ENCODE data around the gene DNAJC15.

DNAJC15 gene

GRCh38 chr13:43124490-43124889, 101.1 kb downstream of the DNAJC15 start:
- no peak for DNase-seq (ENCODE audit: low read depth in 4 of 4, low spot score in 1 of 4)

GRCh38 chr13:43126420-43126819, 103.0 kb downstream of the DNAJC15 start:
- no peak for DNase-seq (ENCODE audit: low read depth in 4 of 4, low spot score in 1 of 4)

GRCh38 chr13:43127103-43127798, 103.9 kb downstream of the DNAJC15 start:
- DNase-seq (ENCODE audit: low read depth in 4 of 4, low spot score in 1 of 4), result no peak

- DNase-seq (ENCODE audit: low read depth in 4 of 4, low spot score in 1 of 4), result no peak
Observed at GRCh38 chr13:43127827-43128226, 104.4 kb downstream of the DNAJC15 start.

GRCh38 chr13:43128504-43128961, 105.1 kb downstream of the DNAJC15 start:
- DNase-seq (ENCODE audit: low read depth in 4 of 4, low spot score in 1 of 4), result no peak

GRCh38 chr13:43129066-43129465, 105.7 kb downstream of the DNAJC15 start:
- DNase-seq (ENCODE audit: low read depth in 4 of 4, low spot score in 1 of 4), result no peak

GRCh38 chr13:43129511-43130110, 106.2 kb downstream of the DNAJC15 start:
- DNase-seq (ENCODE audit: low read depth in 4 of 4, low spot score in 1 of 4), result no peak

- DNase-seq (ENCODE audit: low read depth in 4 of 4, low spot score in 1 of 4), result no peak
Observed at GRCh38 chr13:43132257-43132656, 108.9 kb downstream of the DNAJC15 start.

- no peak for DNase-seq (ENCODE audit: low read depth in 4 of 4, low spot score in 1 of 4)
Observed at GRCh38 chr13:43132911-43133310, 109.5 kb downstream of the DNAJC15 start.

- DNase-seq (ENCODE audit: low read depth in 4 of 4, low spot score in 1 of 4), result no peak
Observed at GRCh38 chr13:43133792-43134191, 110.4 kb downstream of the DNAJC15 start.

- DNase-seq (ENCODE audit: low read depth in 4 of 4, low spot score in 1 of 4), result no peak
Observed at GRCh38 chr13:43134868-43135267, 111.5 kb downstream of the DNAJC15 start.

GRCh38 chr13:43135516-43135915, 112.1 kb downstream of the DNAJC15 start:
- no peak for DNase-seq (ENCODE audit: low read depth in 4 of 4, low spot score in 1 of 4)

GRCh38 chr13:43136920-43137575, 113.7 kb downstream of the DNAJC15 start:
- DNase-seq (ENCODE audit: low read depth in 4 of 4, low spot score in 1 of 4), result no peak

- no peak for DNase-seq (ENCODE audit: low read depth in 4 of 4, low spot score in 1 of 4)
Observed at GRCh38 chr13:43139211-43139610, 115.8 kb downstream of the DNAJC15 start.

GRCh38 chr13:43139921-43140320, 116.5 kb downstream of the DNAJC15 start:
- no peak for DNase-seq (ENCODE audit: low read depth in 4 of 4, low spot score in 1 of 4)

GRCh38 chr13:43140985-43141384, 117.6 kb downstream of the DNAJC15 start:
- DNase-seq (ENCODE audit: low read depth in 4 of 4, low spot score in 1 of 4), result no peak

- no peak for DNase-seq (ENCODE audit: low read depth in 4 of 4, low spot score in 1 of 4)
Observed at GRCh38 chr13:43141685-43142084, 118.3 kb downstream of the DNAJC15 start.

GRCh38 chr13:43143591-43143990, 120.2 kb downstream of the DNAJC15 start:
- no peak for DNase-seq (ENCODE audit: low read depth in 4 of 4, low spot score in 1 of 4)

- no peak for DNase-seq (ENCODE audit: low read depth in 4 of 4, low spot score in 1 of 4)
Observed at GRCh38 chr13:43145534-43146196, 122.3 kb downstream of the DNAJC15 start.

- no peak for DNase-seq (ENCODE audit: low read depth in 4 of 4, low spot score in 1 of 4)
Observed at GRCh38 chr13:43146400-43146799, 123.0 kb downstream of the DNAJC15 start.

- DNase-seq (ENCODE audit: low read depth in 4 of 4, low spot score in 1 of 4), result no peak
Observed at GRCh38 chr13:43150369-43151207, 127.2 kb downstream of the DNAJC15 start.
